Suppressor macrophage (primary cell): ENCODE data around the gene UNK.
A peak's percentile ranks its signal among the peaks of the same experiment; 100 is the strongest.

Experiments
- DNase-seq, 4 experiments: peaks; one replicate each; pipeline ENCODE4 v3.0.0-alpha.2; 2020 to 2022

The UNK gene

GRCh38 chr17:75822119-75822799 is 37.7 kb downstream of the UNK start:
- DNase-seq, result no peak

- no peak for DNase-seq
Observed at GRCh38 chr17:75822800-75823166, 38.2 kb downstream of the UNK start.

- no peak for DNase-seq
Observed at GRCh38 chr17:75823257-75824041, 38.8 kb downstream of the UNK start.

- DNase-seq, result no peak
Observed at GRCh38 chr17:75824050-75824552, 39.5 kb downstream of the UNK start.

GRCh38 chr17:75824666-75825065 is 40.1 kb downstream of the UNK start:
- DNase-seq, result peak; percentile 55 to 70 (median 62)

GRCh38 chr17:75825149-75825552 is 40.5 kb downstream of the UNK start:
- DNase-seq, result no peak

GRCh38 chr17:75825748-75826370 is 41.3 kb downstream of the UNK start:
- DNase-seq, result no peak

GRCh38 chr17:75826561-75827307 is 42.1 kb downstream of the UNK start:
- DNase-seq, result no peak

- peak; percentile 57 to 71 (median 62) for DNase-seq
Observed at GRCh38 chr17:75827308-75828075, 42.9 kb downstream of the UNK start.

GRCh38 chr17:75828076-75828400 is 43.4 kb downstream of the UNK start:
- no peak for DNase-seq

GRCh38 chr17:75828741-75829140 is 44.1 kb downstream of the UNK start:
- no peak for DNase-seq

GRCh38 chr17:75829747-75830146 is 45.1 kb downstream of the UNK start:
- DNase-seq, result no peak

- peak in 1 of 4 experiments; percentile 48 for DNase-seq
Observed at GRCh38 chr17:75830164-75831031, 45.8 kb downstream of the UNK start.

GRCh38 chr17:75831032-75831571 is 46.5 kb downstream of the UNK start:
- peak in 2 of 4 experiments; percentile 35 for DNase-seq

- peak; percentile 87 to 92 (median 90) for DNase-seq
Observed at GRCh38 chr17:75832164-75832651, 47.6 kb downstream of the UNK start.

GRCh38 chr17:75832652-75833400 is 48.2 kb downstream of the UNK start:
- DNase-seq, result peak in 2 of 4 experiments; percentile 28 to 35

- DNase-seq, result no peak
Observed at GRCh38 chr17:75834279-75834920, 49.8 kb downstream of the UNK start.

- no peak for DNase-seq
Observed at GRCh38 chr17:75834928-75835653, 50.5 kb downstream of the UNK start.

- DNase-seq, result no peak
Observed at GRCh38 chr17:75835654-75835987, 51.0 kb downstream of the UNK start.
